A673 (cell line): ENCODE measurements around the gene MELTF. TPM values are rescaled to one million over a fixed set of nuclear protein-coding genes. Genes with fewer than 3 reads are reported as not detected.
A peak's percentile ranks its signal among the peaks of the same experiment; 100 is the strongest.

Experiments used
- BruUV-seq: library from RNA; stranded (reverse); fragments of 400-500 nt; replicated peaks from 2 replicates; lab custom pipeline; 2021; lab: Mats Ljungman, UMichigan
- CTCF ChIA-PET: fragments of 300-600 bp; sonication (Branson Sonifier 250); formaldehyde crosslinking; loops from one replicate; lab custom pipeline; 2022; ENCODE audit warnings: antibody characterized with exemption; lab: Charles Lee
- POLR2A ChIA-PET: fragments of 300-600 bp; sonication (Branson Sonifier 250); formaldehyde crosslinking; loops from one replicate; lab custom pipeline; 2022; ENCODE audit warnings: antibody characterized with exemption; ENCODE audit not compliant: low non-redundant PET; lab: Charles Lee
- DNase-seq: peaks from one replicate; pipeline ENCODE4 v3.0.0-alpha.2; 2015; ENCODE audit warnings: low spot score
- H3K27ac ChIP-seq: fragments of 200-600 bp; sonication (generic); 2 replicates; pipeline ENCODE4 v1.5.1; 2016; ENCODE audit warnings: mixed run types, low read depth, mild to moderate bottlenecking, mixed read lengths, antibody characterized with exemption, low read length; ENCODE audit not compliant: poor library complexity, severe bottlenecking
- H3K27me3 ChIP-seq: fragments of 200-600 bp; sonication (generic); replicated peaks from 2 replicates; pipeline ENCODE4 v1.6.1; 2017; ENCODE audit warnings: mixed run types, low read depth, mild to moderate bottlenecking, mixed read lengths, antibody characterized with exemption, low read length; ENCODE audit not compliant: insufficient read depth, poor library complexity
- H3K36me3 ChIP-seq: fragments of 200-600 bp; sonication (generic); 2 replicates; pipeline ENCODE4 v1.6.1; 2016; ENCODE audit warnings: mixed run types, mild to moderate bottlenecking, mixed read lengths, antibody characterized with exemption, low read length; ENCODE audit not compliant: insufficient read depth, poor library complexity, severe bottlenecking
- H3K4me1 ChIP-seq: fragments of 200-600 bp; sonication (generic); 2 replicates; pipeline ENCODE4 v1.6.1; 2017; ENCODE audit warnings: mixed run types, mild to moderate bottlenecking, mixed read lengths, antibody characterized with exemption, low read length; ENCODE audit not compliant: insufficient read depth, poor library complexity, severe bottlenecking
- H3K4me3 ChIP-seq: fragments of 200-600 bp; sonication (generic); 2 replicates; pipeline ENCODE4 v1.5.1; 2016; ENCODE audit warnings: low read depth, mixed run types, mild to moderate bottlenecking, mixed read lengths, low read length; ENCODE audit not compliant: poor library complexity, severe bottlenecking
- H3K9me3 ChIP-seq: fragments of 200-600 bp; sonication (generic); 2 replicates; pipeline ENCODE4 v1.6.1; 2016; ENCODE audit warnings: mixed run types, low read depth, mild to moderate bottlenecking, mixed read lengths, antibody characterized with exemption, low read length; ENCODE audit not compliant: poor library complexity, severe bottlenecking
- CTCF ChIP-seq: fragments of 300-800, 200-600 bp; sonication (generic); conservative IDR thresholded peaks from 2 replicates; pipeline ENCODE4 v1.5.1; 2017; ENCODE audit warnings: low read depth, mild to moderate bottlenecking, antibody characterized with exemption, low read length, moderate library complexity, mixed read lengths
- EZH2 ChIP-seq: fragments of 200-600 bp; sonication (generic); IDR thresholded peaks from 2 replicates; pipeline ENCODE4 v1.6.1; 2017; ENCODE audit warnings: borderline replicate concordance, low read depth, mild to moderate bottlenecking, mixed read lengths, antibody characterized with exemption, low read length; ENCODE audit not compliant: poor library complexity, severe bottlenecking
- intact Hi-C: fragments of 100-400 bp; cut with micrococcal nuclease; formaldehyde crosslinking; loops from one replicate; pipeline ENCODE4 v1.10.0; 2022; ENCODE audit not compliant: unreplicated experiment
- total RNA-seq: library from RNA; stranded (reverse); gene quantifications from 2 replicates; pipeline ENCODE4 v1.2.3, GENCODE V29; 2021

MELTF gene
- total RNA-seq, 1 experiment from 2014 or later: 2.6 TPM

GRCh38 chr3:196990601-196991007 lies 39.0 kb downstream of the MELTF start:
- Histone ChIP-seq H3K36me3 (no peaks in the 10 kb centered on the region), H3K4me1 (no peaks in the 10 kb centered on the region), H3K27me3 (no peaks in the 10 kb centered on the region), H3K9me3 (no peaks in the 10 kb centered on the region), H3K27ac (no peak overlapping the region), H3K4me3 (no peak overlapping the region)
- BruUV-seq: no TSS peak
- POLR2A ChIA-PET: no interaction called here
- no peak for DNase-seq
- CTCF ChIA-PET: no interaction called here
- TF ChIP-seq CTCF (no peak), EZH2 (no peak)
- intact Hi-C loops: no loop called here

GRCh38 chr3:196989721-196990262 lies 39.8 kb downstream of the MELTF start:
- Histone ChIP-seq H3K36me3 (no peaks in the 10 kb centered on the region), H3K27ac (no peak overlapping the region), H3K4me3 (no peak overlapping the region), H3K27me3 (no peaks in the 10 kb centered on the region), H3K9me3 (no peaks in the 10 kb centered on the region), H3K4me1 (no peaks in the 10 kb centered on the region)
- BruUV-seq: no TSS peak
- TF ChIP-seq CTCF: no peak
- no peak for TF ChIP-seq EZH2
- CTCF ChIA-PET: no interaction called here
- POLR2A ChIA-PET: no interaction called here
- no peak for DNase-seq
- intact Hi-C loops: no loop called here

GRCh38 chr3:196988241-196989029 lies 41.2 kb downstream of the MELTF start:
- POLR2A ChIA-PET: no interaction called here

More at GRCh38 chr3:196988241-196989029, 41.2 kb downstream of the MELTF start:
- Histone ChIP-seq H3K9me3 (no peaks in the 10 kb centered on the region), H3K36me3 (no peaks in the 10 kb centered on the region), H3K4me1 (no peaks in the 10 kb centered on the region), H3K27ac (no peak overlapping the region), H3K4me3 (no peak overlapping the region), H3K27me3 (no peaks in the 10 kb centered on the region)
- intact Hi-C loops: no loop called here
- CTCF ChIA-PET: no interaction called here
- no peak for DNase-seq
- TF ChIP-seq CTCF: peak; percentile 52
- TF ChIP-seq EZH2: no peak
- BruUV-seq: no TSS peak
